ENCODE results near the gene PDE1A.

The PDE1A gene

GRCh38 chr2:182316950-182317349 lies 109.9 kb downstream of the PDE1A start:
- TF ChIP-seq CTCF (IDR thresholded peaks at IDR 0.05; ENCODE audit: low read depth, low read length, poor library complexity, severe bottlenecking) (no peak), EZH2phosphoT487 (IDR thresholded peaks at IDR 0.05; ENCODE audit: borderline replicate concordance, low read length) (no peak)
- Histone ChIP-seq H3K27me3 (ENCODE audit: control insufficient read depth, low read length) (no peaks in the 10 kb centered on the region), H3K27ac (ENCODE audit: low read depth, low read length) (no peak overlapping the region), H4K20me1 (ENCODE audit: control insufficient read depth, insufficient read depth, low read depth, low read length) (no peaks in the 10 kb centered on the region), H3K4me2 (ENCODE audit: low read length) (no peak overlapping the region), H3K4me3 (ENCODE audit: low read length) (no peak overlapping the region), H3K36me3 (ENCODE audit: control insufficient read depth, low read length) (no peaks in the 10 kb centered on the region), H3K79me2 (ENCODE audit: control insufficient read depth, low read length) (no peaks in the 10 kb centered on the region), H3K9me2 (replicated peaks; ENCODE audit: control insufficient read depth, low read length) (no peaks in the 10 kb centered on the region), H3K9me3 (ENCODE audit: control insufficient read depth, insufficient read depth, low read length) (no peaks in the 10 kb centered on the region), H3K4me1 (ENCODE audit: control insufficient read depth, low read length) (no peaks in the 10 kb centered on the region), H3F3A (ENCODE audit: control insufficient read depth, insufficient read depth) (no peaks in the 10 kb centered on the region)

GRCh38 chr2:182302972-182303371 lies 123.9 kb downstream of the PDE1A start:
- TF ChIP-seq EZH2phosphoT487 (IDR thresholded peaks at IDR 0.05; ENCODE audit: borderline replicate concordance, low read length) (no peak), CTCF (IDR thresholded peaks at IDR 0.05; ENCODE audit: low read depth, low read length, poor library complexity, severe bottlenecking) (no peak)
- Histone ChIP-seq H3K9me3 (ENCODE audit: control insufficient read depth, insufficient read depth, low read length) (no peaks in the 10 kb centered on the region), H3K79me2 (ENCODE audit: control insufficient read depth, low read length) (no peaks in the 10 kb centered on the region), H3K36me3 (ENCODE audit: control insufficient read depth, low read length) (no peaks in the 10 kb centered on the region), H3K4me3 (ENCODE audit: low read length) (no peak overlapping the region), H3K4me2 (ENCODE audit: low read length) (no peak overlapping the region), H3K27me3 (ENCODE audit: control insufficient read depth, low read length) (no peaks in the 10 kb centered on the region), H3K27ac (ENCODE audit: low read depth, low read length) (no peak overlapping the region), H3F3A (ENCODE audit: control insufficient read depth, insufficient read depth) (no peaks in the 10 kb centered on the region), H3K4me1 (ENCODE audit: control insufficient read depth, low read length) (no peaks in the 10 kb centered on the region), H3K9me2 (replicated peaks; ENCODE audit: control insufficient read depth, low read length) (no peaks in the 10 kb centered on the region), H4K20me1 (ENCODE audit: control insufficient read depth, insufficient read depth, low read depth, low read length) (no peaks in the 10 kb centered on the region)

GRCh38 chr2:182302174-182302573 lies 124.7 kb downstream of the PDE1A start:
- Histone ChIP-seq H3K9me2 (replicated peaks; ENCODE audit: control insufficient read depth, low read length) (no peaks in the 10 kb centered on the region), H3K36me3 (ENCODE audit: control insufficient read depth, low read length) (no peaks in the 10 kb centered on the region), H3K4me3 (ENCODE audit: low read length) (no peak overlapping the region), H4K20me1 (ENCODE audit: control insufficient read depth, insufficient read depth, low read depth, low read length) (no peaks in the 10 kb centered on the region), H3K4me1 (ENCODE audit: control insufficient read depth, low read length) (no peaks in the 10 kb centered on the region), H3K79me2 (ENCODE audit: control insufficient read depth, low read length) (no peaks in the 10 kb centered on the region), H3K4me2 (ENCODE audit: low read length) (no peak overlapping the region), H3K27ac (ENCODE audit: low read depth, low read length) (no peak overlapping the region), H3K27me3 (ENCODE audit: control insufficient read depth, low read length) (no peaks in the 10 kb centered on the region), H3K9me3 (ENCODE audit: control insufficient read depth, insufficient read depth, low read length) (no peaks in the 10 kb centered on the region), H3F3A (ENCODE audit: control insufficient read depth, insufficient read depth) (no peaks in the 10 kb centered on the region)
- TF ChIP-seq CTCF (IDR thresholded peaks at IDR 0.05; ENCODE audit: low read depth, low read length, poor library complexity, severe bottlenecking) (no peak), EZH2phosphoT487 (IDR thresholded peaks at IDR 0.05; ENCODE audit: borderline replicate concordance, low read length) (no peak)

- H3K4me2 ChIP-seq (ENCODE audit: low read length) = no peak overlapping the region
- no peaks in the 10 kb centered on the region for H3K9me3 ChIP-seq (ENCODE audit: control insufficient read depth, insufficient read depth, low read length)
- H3K36me3 ChIP-seq (ENCODE audit: control insufficient read depth, low read length) = no peaks in the 10 kb centered on the region
- no peak overlapping the region for H3K4me3 ChIP-seq (ENCODE audit: low read length)
- H3K4me1 ChIP-seq (ENCODE audit: control insufficient read depth, low read length) = no peaks in the 10 kb centered on the region
- H3F3A ChIP-seq (ENCODE audit: control insufficient read depth, insufficient read depth) = no peaks in the 10 kb centered on the region
- H4K20me1 ChIP-seq (ENCODE audit: control insufficient read depth, insufficient read depth, low read depth, low read length) = no peaks in the 10 kb centered on the region
- TF ChIP-seq EZH2phosphoT487 (IDR thresholded peaks at IDR 0.05; ENCODE audit: borderline replicate concordance, low read length) (no peak), CTCF (IDR thresholded peaks at IDR 0.05; ENCODE audit: low read depth, low read length, poor library complexity, severe bottlenecking) (no peak)
- H3K79me2 ChIP-seq (ENCODE audit: control insufficient read depth, low read length) = no peaks in the 10 kb centered on the region
- no peak overlapping the region for H3K27ac ChIP-seq (ENCODE audit: low read depth, low read length)
- H3K9me2 ChIP-seq (replicated peaks; ENCODE audit: control insufficient read depth, low read length) = no peaks in the 10 kb centered on the region
- no peaks in the 10 kb centered on the region for H3K27me3 ChIP-seq (ENCODE audit: control insufficient read depth, low read length)
Observed at GRCh38 chr2:182301093-182301492, 125.7 kb downstream of the PDE1A start.

All from DOHH2 (cell line).